ENCODE measurements around the gene CACNB4.
"Not testable (repeated sequence)": the region's sequence is repeated elsewhere in the genome, so short reads cannot be mapped to it uniquely, and the experiment has no call there.

CACNB4 gene

DNA sequence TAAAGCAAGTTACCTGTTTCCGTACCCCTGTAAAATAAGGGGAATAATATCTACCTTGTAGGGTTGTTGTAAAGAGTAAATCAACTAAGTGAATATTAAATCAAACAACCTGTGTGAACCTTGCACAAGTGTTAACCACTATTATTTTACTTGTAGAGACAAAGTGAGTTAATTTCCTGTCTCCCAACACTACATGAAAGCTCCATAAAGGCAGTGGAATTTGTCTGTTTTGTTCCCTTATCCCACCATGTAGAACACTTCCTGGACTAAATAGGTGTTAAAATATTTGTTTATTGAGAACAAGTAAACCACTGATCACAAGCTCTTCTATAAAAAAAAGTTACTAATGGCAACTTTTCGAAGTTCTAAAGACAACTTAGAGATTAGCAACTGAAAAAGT, 274.0 kb downstream of the CACNB4 start:
- no peak for DNase-seq (ENCODE audit: low read depth)

DNA sequence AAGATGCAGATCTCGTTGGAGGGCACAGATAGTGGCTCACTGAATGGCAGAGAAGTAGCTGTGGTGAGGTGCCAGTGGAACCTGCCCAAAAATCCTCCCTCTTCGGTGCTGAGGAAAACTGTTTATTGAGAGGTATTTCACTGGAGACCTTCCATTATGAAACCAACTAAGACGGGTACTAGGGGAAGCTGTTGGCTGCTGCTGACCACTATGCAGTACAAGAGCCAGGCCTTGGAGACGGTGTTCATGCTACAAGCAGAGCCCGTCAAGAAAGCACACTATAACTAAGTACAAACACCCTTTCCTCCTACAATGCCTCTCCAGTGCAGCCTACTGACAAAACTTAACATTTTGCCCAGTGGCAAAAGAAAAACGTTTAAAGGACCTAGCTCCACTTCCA, 275.2 kb downstream of the CACNB4 start:
- DNase-seq (ENCODE audit: low read depth), result no peak

DNA sequence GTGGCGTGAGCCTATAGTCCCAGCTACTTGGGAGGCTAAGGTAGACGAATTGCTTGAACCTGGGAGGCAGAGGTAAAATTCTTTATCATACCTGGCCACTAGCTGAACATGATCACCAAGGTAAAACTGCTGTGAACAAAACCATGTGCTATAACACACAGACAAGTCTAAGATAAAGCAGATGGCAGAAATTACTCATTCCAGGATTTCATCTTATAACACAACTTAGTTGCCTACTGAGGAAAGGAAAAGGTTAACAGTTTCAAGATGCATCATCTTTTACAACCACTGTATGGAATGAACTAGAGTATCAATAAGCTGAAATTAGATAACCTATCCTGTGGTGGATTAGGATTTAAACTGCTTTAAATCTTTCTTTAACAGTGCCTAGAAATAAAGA, 278.9 kb downstream of the CACNB4 start:
- DNase-seq (ENCODE audit: low read depth), result no peak

DNA sequence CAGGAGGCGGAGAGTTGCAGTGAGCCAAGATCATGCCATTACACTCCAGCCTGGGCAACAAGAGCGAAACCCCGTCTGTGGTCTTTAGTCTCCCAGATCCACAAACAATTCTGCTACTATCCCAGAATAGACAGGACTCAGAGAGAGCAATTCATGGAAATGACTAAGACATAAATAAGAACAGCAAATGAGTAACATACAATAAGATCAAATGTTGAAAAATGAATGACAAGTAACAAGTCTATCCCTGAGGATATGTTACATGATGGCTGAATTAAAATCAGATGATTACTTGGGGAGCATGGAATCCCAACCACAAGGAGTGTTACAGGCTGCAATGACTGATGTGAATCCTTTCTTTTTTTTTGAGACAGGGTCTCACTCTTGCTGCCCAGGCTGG, 280.9 kb downstream of the CACNB4 start:
- no peak for DNase-seq (ENCODE audit: low read depth)

DNA sequence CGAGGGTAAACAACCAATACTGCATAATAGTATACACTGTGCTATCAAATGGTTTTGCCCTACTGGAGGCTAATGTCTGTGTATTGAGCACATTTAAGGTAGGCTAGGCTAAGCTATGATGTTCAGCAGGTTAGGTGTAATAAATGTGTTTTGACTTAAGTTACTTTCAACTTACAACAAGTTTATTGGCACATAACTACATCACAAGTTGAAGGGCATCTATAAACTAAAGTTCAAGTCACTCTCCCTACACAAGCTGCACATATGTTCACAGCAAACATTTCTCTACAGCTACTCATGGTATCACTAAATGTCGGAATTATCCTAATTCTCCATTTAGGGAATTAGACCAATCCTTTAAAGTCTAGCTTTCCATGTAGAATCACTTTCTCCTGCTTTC, 282.0 kb downstream of the CACNB4 start:
- DNase-seq (ENCODE audit: low read depth), result no peak

DNA sequence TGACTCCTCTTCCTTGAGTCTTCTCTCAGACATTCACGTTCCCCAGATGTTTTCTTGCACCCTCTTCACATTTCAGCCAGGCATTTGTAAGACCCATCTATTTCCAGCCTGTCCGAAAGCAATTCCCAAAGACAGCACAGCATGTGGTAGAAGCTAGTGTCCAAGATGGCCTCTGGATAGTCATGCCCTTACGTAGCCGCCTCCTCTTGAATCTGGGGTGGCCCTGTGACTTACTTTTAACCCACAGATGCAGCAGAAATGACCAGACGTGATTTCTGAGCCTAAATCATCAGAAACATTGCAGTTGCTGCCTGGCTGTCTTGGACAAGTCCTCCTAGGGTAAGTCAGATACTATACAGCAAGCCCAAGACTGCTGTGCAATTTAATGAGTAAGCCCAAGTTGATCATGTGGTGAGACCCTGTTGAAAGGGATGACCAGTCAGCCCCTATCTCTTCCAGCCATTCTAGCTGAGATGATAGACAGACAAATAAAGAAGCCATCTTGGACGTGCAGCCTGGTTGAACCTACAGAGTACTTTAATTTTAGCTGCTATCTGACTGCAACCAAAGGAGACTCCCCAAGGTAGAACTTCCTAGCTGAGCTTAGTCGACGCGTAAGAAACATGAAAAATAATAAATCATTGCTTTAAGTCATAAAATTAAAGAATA, 282.9 kb downstream of the CACNB4 start:
- DNase-seq (ENCODE audit: low read depth), result no peak

DNA sequence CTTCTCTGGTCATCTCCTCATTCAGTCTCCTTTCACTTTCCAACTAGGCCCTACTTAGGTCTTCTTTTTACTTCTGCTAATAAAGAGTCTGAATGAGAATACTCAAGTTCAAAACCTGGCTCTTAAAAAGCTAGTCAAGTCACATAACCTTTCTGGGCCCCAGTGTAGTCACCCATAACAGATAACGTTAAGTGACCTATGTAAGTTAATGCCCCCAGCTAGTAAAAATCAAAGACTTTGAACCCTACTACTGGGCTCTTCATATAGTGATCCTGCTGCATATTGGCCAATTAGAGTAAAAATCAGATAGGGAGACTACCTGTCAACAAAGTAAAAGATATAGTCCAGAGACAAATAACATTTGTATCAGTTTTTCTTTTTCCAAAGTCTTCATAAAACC, 288.4 kb downstream of the CACNB4 start:
- DNase-seq (ENCODE audit: low read depth), result no peak

DNA sequence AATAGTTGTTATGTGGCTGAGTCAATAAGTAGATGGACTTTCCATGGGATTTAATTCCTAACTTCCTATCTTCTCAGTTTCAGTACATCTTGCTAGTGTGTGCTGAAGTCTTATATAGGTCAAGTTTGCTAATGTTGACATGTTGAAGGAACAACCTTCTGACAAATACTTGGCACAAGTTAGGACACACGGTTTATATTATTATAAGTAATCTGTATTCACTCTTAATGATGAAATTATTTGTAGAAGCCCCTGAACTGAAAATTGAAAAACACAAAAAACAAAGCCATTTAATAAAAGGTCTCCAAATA, 289.8 kb downstream of the CACNB4 start:
- DNase-seq (ENCODE audit: low read depth), result no peak

DNA sequence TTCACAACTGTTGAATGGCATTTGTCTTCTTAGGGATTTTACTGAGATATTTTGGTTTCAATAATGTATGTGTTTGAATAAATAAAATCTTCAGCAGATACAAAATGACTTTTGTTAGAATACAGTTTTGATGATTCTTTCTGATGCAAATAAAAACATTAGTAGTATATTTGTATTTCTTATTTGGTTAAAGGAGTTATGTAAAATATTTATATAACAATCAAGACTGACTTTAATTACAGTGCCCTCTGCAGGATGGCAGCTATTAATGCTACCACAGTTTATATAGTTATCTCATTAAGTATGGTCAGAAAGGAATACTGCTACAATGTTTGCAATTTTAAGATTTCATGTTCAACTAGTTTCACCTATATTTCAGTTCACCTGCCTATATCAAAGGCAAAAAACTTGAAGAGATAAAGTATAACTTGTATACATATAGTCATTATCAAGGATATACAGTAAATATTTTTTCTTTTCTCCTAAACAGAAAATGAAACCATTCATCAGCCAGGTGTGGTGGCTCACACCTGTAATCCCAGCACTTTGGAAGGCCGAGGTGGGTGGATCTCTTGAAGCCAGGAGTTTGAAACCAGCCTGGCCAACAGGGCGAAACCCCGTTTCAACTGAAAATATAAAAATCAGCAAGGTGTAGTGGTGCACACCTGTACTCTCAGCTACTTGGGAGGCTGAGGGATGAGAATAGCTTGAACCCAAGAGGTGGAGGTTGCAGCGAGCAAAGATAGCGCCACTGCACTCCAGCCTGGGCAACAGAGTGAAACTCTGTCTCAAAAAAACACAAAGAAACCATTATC, 290.4 kb downstream of the CACNB4 start:
- no peak for DNase-seq (ENCODE audit: low read depth)

DNA sequence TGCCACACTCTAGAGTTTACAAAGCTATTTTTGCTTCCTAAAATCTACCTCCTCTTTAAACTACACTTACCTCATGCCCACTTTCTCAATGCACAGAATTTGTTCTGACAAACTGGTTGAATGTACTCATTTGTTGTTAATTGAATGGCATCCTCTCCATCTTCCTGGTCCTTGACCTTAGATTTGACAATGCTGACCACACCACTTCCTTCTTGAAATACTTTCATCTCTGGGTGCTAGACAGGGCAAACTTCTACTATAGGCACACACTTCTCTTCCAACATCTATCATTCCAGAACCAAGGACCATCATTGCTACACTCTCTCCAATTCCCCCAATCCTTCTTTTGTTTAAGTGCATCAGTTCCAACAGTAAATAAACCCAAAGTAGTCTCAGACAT, 292.9 kb downstream of the CACNB4 start:
- no peak for DNase-seq (ENCODE audit: low read depth)

DNA sequence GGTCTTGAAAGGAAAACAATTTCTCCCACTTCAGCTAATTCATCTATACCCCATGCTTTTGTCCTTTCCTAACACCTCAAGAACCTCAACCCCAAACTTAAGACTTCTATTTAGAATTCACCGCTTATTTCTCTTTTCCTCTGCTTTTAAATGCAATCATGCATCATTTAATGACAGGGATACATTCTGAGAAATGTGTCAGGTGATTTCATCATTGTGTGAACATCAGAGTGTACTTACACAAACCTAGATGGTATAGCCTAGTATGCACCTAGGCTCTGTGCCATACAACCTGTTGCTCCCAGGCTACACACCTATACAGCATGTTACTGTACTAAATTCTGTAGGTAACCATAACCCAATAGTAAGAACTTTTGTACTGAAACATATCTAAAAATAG, 293.5 kb downstream of the CACNB4 start:
- DNase-seq (ENCODE audit: low read depth), result no peak

DNA sequence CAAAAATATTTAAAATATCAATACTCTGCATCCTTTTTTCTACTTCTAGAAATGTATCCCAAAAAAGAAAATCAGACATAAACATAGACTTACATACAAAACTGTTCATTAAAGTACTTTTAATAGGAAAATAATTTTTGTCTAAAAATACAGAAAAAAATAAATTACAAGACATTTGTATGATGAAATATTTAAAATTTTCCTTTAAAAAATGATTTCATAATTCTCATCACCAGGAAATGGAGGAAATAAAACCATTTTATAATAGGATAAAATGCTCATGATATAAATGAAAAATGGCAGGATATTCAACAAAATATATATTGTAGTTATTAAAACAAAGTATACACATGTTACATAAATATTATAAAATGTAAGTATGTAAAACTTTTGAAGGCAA, 295.0 kb downstream of the CACNB4 start:
- DNase-seq (ENCODE audit: low read depth), result no peak

DNA sequence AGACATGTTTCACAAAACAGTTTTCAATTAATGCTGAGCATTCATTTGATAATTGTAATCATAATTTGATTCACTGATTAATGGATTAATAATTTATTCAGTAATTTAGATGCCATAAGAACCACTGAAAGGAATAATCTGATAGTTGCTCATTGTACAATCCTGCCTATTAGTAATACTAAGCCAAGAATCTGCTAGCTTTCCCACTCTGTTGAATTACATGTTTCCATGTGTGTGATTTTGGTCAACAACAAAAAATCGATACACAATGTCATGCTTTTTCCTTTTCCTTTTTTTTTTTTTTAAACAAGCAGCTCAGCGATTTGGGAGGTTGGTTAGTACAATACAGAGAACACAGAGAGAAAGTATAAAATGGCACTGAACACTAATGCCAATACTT, 296.5 kb downstream of the CACNB4 start:
- DNase-seq (ENCODE audit: low read depth), result no peak

DNA sequence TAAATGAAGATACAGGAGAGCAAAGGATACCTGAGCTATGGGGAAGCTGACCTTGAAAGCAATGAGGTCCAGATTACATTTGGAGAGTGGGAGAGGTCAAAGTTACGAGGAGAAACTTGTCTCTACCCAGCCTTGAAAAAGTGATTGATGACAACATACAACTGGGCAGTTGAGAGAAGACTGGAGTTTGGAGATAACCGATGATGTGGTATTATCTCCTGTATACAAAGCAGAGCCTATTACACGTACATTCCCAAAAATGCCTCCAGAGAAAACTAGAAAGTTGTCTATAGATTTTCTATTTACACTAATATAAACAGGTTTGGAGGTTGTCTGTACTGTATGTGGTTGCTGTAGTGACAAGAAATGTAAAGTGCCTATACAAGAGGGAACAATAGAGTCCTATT, 299.0 kb downstream of the CACNB4 start:
- DNase-seq (ENCODE audit: low read depth), result no peak

DNA sequence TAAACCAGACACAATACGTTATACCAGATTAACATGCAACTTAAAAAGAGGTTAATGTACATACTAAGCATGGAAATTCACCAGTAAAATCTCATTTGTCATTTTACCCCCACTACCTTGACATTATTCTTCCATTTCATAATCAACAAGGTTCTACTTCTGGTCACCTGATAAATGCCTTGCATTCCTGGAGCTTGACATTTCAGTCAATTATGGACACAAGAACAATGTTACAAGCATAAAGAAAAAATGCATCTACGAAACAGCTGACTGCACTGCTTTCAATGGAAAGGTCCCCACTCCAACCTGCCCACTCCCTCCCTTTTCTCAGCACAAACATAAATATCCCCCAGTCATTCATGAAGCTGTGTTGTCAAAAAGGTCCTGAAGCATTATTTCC, 302.1 kb downstream of the CACNB4 start:
- DNase-seq (ENCODE audit: low read depth), result no peak

DNA sequence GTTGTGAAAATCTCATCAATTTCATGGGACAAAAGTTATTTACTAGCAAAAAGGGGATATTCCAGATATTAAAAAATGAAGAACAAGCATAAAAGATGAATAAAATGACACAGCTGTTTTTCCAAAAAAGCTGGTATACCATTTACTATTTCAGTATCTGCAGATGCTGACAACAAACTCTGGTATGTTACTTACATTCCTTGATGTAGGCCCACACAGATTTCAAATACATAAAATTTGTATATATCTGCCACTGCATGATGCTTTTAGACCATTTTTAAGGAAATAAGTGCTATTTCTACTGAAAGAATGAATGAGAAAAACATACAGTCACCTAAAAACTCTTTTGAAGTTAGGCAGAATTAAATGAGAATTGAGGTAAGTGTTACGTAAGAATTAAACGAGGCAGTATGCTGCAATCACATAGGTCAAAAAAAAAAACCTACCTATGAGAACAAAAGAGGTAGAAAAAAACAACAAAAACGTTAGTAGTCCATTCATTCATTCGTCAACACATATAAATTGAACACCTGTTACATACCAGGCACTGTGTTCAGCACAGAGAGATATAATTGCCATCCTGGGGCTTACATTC, 303.1 kb downstream of the CACNB4 start:
- no peak for DNase-seq (ENCODE audit: low read depth)

DNA sequence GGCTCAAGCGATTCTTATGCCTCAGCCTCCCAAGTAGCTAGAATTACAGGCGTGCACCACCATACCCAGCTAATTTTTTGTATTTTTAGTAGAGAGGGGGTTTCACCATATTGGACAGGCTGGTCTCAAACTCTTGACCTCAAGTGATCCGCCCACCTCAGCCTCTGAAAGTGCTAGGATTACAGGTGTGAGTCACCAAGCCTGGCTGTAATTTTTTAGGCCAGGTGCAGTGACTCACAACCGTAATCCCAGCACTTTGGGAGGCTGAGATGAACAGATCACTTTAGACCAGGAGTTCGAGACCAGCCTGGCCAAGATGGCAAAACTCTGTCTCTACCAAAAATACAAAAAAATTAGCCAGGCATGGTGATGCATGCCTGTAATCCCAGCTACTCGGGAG, 304.4 kb downstream of the CACNB4 start:
- DNase-seq (ENCODE audit: low read depth), result not testable (repeated sequence)

DNA sequence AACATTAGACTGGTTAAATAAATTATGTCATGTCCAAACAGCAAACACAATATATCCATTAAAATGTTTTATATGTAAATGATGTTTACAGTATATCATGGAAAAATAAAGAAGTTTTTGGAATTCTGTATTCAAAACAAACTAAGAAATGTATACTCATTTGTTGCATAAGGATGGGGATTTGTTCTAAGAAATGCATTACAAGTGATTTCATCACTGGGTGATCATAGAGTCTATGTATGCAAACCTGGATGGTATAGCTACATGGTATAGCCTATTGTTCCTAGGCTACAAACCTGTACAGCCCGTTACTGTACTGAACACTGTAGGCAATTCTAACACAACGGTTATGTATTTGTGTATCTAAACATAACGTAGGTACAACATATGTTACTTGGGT, 305.7 kb downstream of the CACNB4 start:
- DNase-seq (ENCODE audit: low read depth), result no peak

DNA sequence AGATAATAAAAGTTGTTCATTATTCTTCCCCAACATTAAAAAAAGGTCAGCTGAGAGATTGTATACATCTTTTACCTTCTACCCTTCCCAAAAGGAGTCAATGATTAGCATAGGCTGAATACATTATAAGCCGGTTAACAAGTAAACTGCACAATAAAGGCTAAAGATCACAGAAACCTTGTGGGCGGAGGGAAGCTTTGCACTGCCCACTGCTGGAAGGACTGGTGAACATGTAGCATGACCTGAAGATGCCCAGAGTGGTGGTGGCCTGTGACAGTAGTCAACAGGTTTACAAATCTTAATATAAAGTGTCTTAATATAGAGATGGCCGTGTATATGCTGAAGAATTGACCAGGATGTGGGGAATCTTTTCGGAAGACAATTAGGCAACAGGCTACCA, 306.3 kb downstream of the CACNB4 start:
- no peak for DNase-seq (ENCODE audit: low read depth)

DNA sequence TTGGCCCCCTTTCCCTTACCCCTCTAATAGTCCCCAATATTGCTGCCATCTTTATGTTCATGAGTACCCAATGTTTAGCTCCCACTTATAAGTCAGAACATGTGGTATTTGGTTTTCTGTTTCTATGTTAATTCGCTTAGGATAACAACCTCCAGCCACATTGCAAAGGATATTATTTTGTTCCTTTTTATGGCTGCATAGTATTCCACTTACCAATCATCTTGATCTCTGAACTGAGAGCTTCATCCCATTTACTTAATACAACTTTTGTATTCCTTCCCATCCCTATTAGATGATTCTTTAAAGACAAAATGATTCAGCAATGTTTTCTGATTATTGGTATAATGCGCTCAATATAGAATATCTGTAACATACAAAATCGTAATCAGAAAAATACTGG, 307.3 kb downstream of the CACNB4 start:
- DNase-seq (ENCODE audit: low read depth), result no peak

DNA sequence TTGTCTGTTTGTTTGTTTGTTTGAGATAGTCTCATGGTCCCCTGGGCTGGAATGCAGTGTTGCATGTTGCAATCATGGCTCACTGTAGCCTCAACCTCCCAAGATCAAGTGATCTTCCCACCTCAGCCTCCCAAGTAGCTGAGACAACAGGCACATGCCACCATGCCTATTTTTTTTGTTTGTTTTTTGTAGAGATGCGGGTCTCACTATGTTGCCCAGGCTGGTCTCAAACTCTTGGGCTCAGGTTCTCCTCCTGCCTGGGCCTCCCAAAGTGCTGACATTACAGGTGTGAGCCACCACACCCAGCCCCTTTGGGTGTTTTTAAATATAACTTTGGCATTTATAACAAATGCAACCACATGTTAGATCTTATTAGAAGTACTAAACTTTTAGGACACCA, 308.2 kb downstream of the CACNB4 start:
- no peak for DNase-seq (ENCODE audit: low read depth)

DNA sequence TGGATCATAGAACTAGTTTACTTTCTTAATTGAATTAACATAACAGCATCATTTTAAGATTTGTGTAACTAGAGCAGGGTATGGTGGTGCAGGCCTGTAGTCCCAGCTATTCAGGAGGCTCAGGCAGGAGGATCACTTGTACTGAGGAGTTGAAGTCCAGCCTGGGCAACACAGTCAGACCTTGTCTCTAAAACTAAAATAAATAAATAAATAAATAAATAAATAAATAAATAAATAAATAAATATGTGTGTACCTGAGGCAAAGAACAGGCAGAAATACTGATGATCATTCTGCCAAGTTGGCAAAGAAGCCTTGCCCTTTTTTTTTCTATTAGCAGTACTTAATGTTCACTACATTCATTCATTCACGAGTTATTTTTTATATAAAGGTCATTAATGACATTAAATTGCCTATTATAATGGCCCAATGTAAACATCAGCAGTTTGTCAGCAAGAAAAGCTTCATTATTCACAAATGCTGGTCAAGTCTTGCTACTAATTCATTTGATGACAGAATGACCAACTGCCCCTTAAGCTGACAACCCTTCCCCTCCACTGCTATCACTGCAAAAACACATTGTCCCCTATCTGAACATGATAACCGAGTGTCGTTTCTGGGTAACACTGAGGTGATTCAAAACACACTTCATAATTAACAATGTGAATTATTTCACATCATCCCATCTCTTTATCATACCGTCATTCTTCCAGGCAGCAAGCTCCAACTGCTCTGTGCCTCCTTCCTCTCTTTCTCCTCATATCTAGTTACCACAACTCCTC, 309.6 kb downstream of the CACNB4 start:
- no peak for DNase-seq (ENCODE audit: low read depth)

DNA sequence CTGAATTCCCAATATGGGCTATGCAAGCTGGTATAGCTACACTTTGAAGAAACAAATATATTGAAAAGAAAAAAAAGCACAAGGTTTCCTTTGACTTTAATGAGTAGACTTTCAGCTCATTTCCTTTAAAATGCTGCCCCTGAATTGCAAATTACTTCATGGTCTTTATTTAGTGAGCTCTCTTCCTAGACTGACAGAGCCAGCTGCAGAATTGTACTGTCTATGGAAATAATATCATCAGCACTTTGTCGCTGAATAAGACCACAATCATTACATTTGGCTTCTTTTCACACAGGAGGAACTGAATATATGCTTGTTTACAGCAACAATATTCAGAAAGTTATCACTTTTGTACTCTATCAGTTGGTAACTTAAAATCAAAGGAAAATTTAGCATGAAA, 312.4 kb downstream of the CACNB4 start:
- no peak for DNase-seq (ENCODE audit: low read depth)

Measured in fibroblast of the conjunctiva (primary cell).